T-helper 2 cell treated with Interferon-gamma antibody and Interleukin-4, amounts not matched to agents 100 ng/mL and 5 ng/mL, for 36 hours (primary cell): ENCODE measurements around the gene NPAS3. TPM values are rescaled to one million over a fixed set of nuclear protein-coding genes. Genes with fewer than 3 reads are reported as not detected.

Experiments
- intact Hi-C: fragments of 100-400 bp; cut with micrococcal nuclease; formaldehyde crosslinking; loops from one replicate; pipeline ENCODE4 v1.15.1; 2023
- total RNA-seq: library from RNA; stranded (reverse); gene quantifications from 2 replicates; pipeline ENCODE4 v1.2.3, GENCODE V29; 2022

Gene NPAS3
- total RNA-seq, 1 donor from 2014 or later = not detected

GRCh38 chr14:33611405-33612196 lies 672.9 kb downstream of the NPAS3 start:
- intact Hi-C loops = no loop called here

GRCh38 chr14:33612197-33612505 lies 673.5 kb downstream of the NPAS3 start:
- intact Hi-C loops = no loop called here

- intact Hi-C loops = no loop called here
Measured at GRCh38 chr14:33617154-33617553, 678.5 kb downstream of the NPAS3 start.

GRCh38 chr14:33618361-33619105 lies 679.9 kb downstream of the NPAS3 start:
- intact Hi-C loops = no loop called here

- intact Hi-C loops = no loop called here
Measured at GRCh38 chr14:33622496-33622895, 683.8 kb downstream of the NPAS3 start.

GRCh38 chr14:33629792-33630191 lies 691.1 kb downstream of the NPAS3 start:
- intact Hi-C loops = no loop called here

- intact Hi-C loops = no loop called here
Measured at GRCh38 chr14:33631021-33631420, 692.3 kb downstream of the NPAS3 start.

- intact Hi-C loops = no loop called here
Measured at GRCh38 chr14:33631441-33631840, 692.8 kb downstream of the NPAS3 start.

GRCh38 chr14:33634631-33635030 lies 696.0 kb downstream of the NPAS3 start:
- intact Hi-C loops = no loop called here

- intact Hi-C loops = no loop called here
Measured at GRCh38 chr14:33636716-33637115, 698.0 kb downstream of the NPAS3 start.

- intact Hi-C loops = no loop called here
Measured at GRCh38 chr14:33642080-33642479, 703.4 kb downstream of the NPAS3 start.

GRCh38 chr14:33642691-33643244 lies 704.1 kb downstream of the NPAS3 start:
- intact Hi-C loops = no loop called here

- intact Hi-C loops = no loop called here
Measured at GRCh38 chr14:33643426-33644181, 704.9 kb downstream of the NPAS3 start.

GRCh38 chr14:33646692-33647260 lies 708.1 kb downstream of the NPAS3 start:
- intact Hi-C loops = no loop called here

- intact Hi-C loops = no loop called here
Measured at GRCh38 chr14:33647385-33647786, 708.7 kb downstream of the NPAS3 start.

- intact Hi-C loops = no loop called here
Measured at GRCh38 chr14:33650430-33650829, 711.8 kb downstream of the NPAS3 start.

GRCh38 chr14:33652566-33653307 lies 714.1 kb downstream of the NPAS3 start:
- intact Hi-C loops = no loop called here

GRCh38 chr14:33653308-33653695 lies 714.6 kb downstream of the NPAS3 start:
- intact Hi-C loops = no loop called here

- intact Hi-C loops = no loop called here
Measured at GRCh38 chr14:33655421-33655820, 716.7 kb downstream of the NPAS3 start.

GRCh38 chr14:33657476-33657875 lies 718.8 kb downstream of the NPAS3 start:
- intact Hi-C loops = no loop called here

GRCh38 chr14:33660248-33660647 lies 721.6 kb downstream of the NPAS3 start:
- intact Hi-C loops = no loop called here
